ENCODE data around the gene ZNF579. TPM values are rescaled to one million over a fixed set of nuclear protein-coding genes. Genes with fewer than 3 reads are reported as not detected.

Gene ZNF579
- total RNA-seq, 1 donor from 2014 or later: 12.7 TPM

- DNase-seq: no peak
- Histone ChIP-seq H3K4me3 (no peak overlapping the region), H3K9me3 (no peaks in the 10 kb centered on the region), H3K4me1 (no peaks in the 10 kb centered on the region), H3K36me3 (no peaks in the 10 kb centered on the region), H3K27me3 (ENCODE audit: low read depth) (peaks cover 5% of the 10 kb centered on the region), H3K27ac (no peak overlapping the region)
- ATAC-seq: no peak
- intact Hi-C loops (cut with DNase I): no loop called here
- no peak for TF ChIP-seq CTCF (IDR thresholded peaks at IDR 0.05)
Measured at GRCh38 chr19:55538132-55538531, 42.5 kb downstream of the ZNF579 start.

DNA sequence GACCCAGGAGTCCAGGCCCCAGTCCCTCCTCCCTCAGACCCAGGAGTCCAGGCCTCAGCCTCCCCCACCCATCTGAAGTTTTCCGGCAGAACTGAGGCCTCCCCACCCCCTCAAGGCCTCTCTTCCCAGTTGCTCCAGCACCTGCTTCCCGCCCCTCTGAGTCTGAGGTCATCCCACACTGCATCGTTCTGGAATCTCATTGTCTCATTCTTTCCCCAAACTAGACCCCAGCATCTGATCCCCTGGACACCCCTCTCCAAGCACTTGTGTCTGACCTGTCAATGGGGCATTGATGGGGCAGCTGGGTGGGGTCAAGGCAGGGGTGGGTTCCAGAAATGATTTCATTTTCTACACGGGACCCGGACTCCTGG, 42.9 kb downstream of the ZNF579 start:
- DNase-seq (no peak), ATAC-seq (no peak)
- Histone ChIP-seq H3K27ac (no peak overlapping the region), H3K9me3 (no peaks in the 10 kb centered on the region), H3K4me1 (no peaks in the 10 kb centered on the region), H3K36me3 (no peaks in the 10 kb centered on the region), H3K27me3 (ENCODE audit: low read depth) (peaks cover 5% of the 10 kb centered on the region), H3K4me3 (no peak overlapping the region)
- intact Hi-C loops (cut with DNase I): no loop called here
- TF ChIP-seq CTCF (IDR thresholded peaks at IDR 0.05): no peak

GRCh38 chr19:55536951-55537740, 43.5 kb downstream of the ZNF579 start, which contains the start of gene SBK2:
Gene SBK2, minus strand, starts transcription at chr19:55537133. Its CDS starts 839 bp downstream, at chr19:55536294.
- Histone ChIP-seq H3K27ac (no peak within 1 kb of the TSS), H3K9me3 (no peaks in the 10 kb centered on the region), H3K27me3 (ENCODE audit: low read depth) (peaks cover 5% of the 10 kb centered on the region), H3K4me1 (no peaks in the 10 kb centered on the region), H3K36me3 (no peaks in the 10 kb centered on the region), H3K4me3 (no peak within 1 kb of the TSS)
- DNase-seq: no peak
- peak in 1 of 2 donors; percentile 21 for ATAC-seq
- intact Hi-C loops (cut with DNase I): no loop called here
- no peak for TF ChIP-seq CTCF (IDR thresholded peaks at IDR 0.05)

GRCh38 chr19:55536366-55536765, 44.3 kb downstream of the ZNF579 start:
- Histone ChIP-seq H3K36me3 (no peaks in the 10 kb centered on the region), H3K27me3 (ENCODE audit: low read depth) (peaks cover 5% of the 10 kb centered on the region), H3K9me3 (no peaks in the 10 kb centered on the region), H3K4me3 (no peak overlapping the region), H3K27ac (no peak overlapping the region), H3K4me1 (no peaks in the 10 kb centered on the region)
- no peak for ATAC-seq
- intact Hi-C loops (cut with DNase I): no loop called here
- DNase-seq: no peak
- TF ChIP-seq CTCF (IDR thresholded peaks at IDR 0.05): no peak

- no peak overlapping the region for H3K4me3 ChIP-seq
- intact Hi-C loops (cut with DNase I): no loop called here
Measured at GRCh38 chr19:55535965-55536350, 44.7 kb downstream of the ZNF579 start.

More at GRCh38 chr19:55535965-55536350, 44.7 kb downstream of the ZNF579 start:
- no peak for TF ChIP-seq CTCF (IDR thresholded peaks at IDR 0.05)
- Histone ChIP-seq H3K27ac (no peak overlapping the region), H3K9me3 (no peaks in the 10 kb centered on the region), H3K36me3 (no peaks in the 10 kb centered on the region), H3K4me1 (no peaks in the 10 kb centered on the region), H3K27me3 (ENCODE audit: low read depth) (peaks cover 5% of the 10 kb centered on the region)
- DNase-seq: no peak
- ATAC-seq: no peak
